ACHN (cell line): ENCODE measurements around the gene POP4.

Experiments used
- DNase-seq: peaks from one replicate; pipeline ENCODE4 v3.0.0-alpha.2; 2015
- in situ Hi-C: cut with HindIII; loops from 2 replicates; pipeline ENCODE4 v1.10.0; 2017; ENCODE audit warnings: low sequenced_read_pairs, low pct_ligation_motif_present, low pct_unique_long_range_greater_than_20kb

POP4 gene

GRCh38 chr19:29576046-29576606 lies 30.0 kb upstream of the POP4 start:
- in situ Hi-C loops: no loop called here

GRCh38 chr19:29576761-29577648 lies 29.1 kb upstream of the POP4 start:
- in situ Hi-C loops: no loop called here

More at GRCh38 chr19:29576046-29576606, 30.0 kb upstream of the POP4 start:
- DNase-seq: no peak

GRCh38 chr19:29577649-29577963 lies 28.5 kb upstream of the POP4 start:
- no peak for DNase-seq
- in situ Hi-C loops: no loop called here

More at GRCh38 chr19:29576761-29577648, 29.1 kb upstream of the POP4 start:
- peak; percentile 8 for DNase-seq

- no peak for DNase-seq
- in situ Hi-C loops: no loop called here
Measured at GRCh38 chr19:29578349-29578748, 27.7 kb upstream of the POP4 start.

- in situ Hi-C loops: no loop called here
- no peak for DNase-seq
Measured at GRCh38 chr19:29579308-29579910, 26.7 kb upstream of the POP4 start.

GRCh38 chr19:29581398-29581797 lies 24.7 kb upstream of the POP4 start:
- DNase-seq: no peak
- in situ Hi-C loops: no loop called here

- in situ Hi-C loops: no loop called here
- DNase-seq: no peak
Measured at GRCh38 chr19:29583196-29583999, 22.7 kb upstream of the POP4 start.

- DNase-seq: no peak
- in situ Hi-C loops: no loop called here
Measured at GRCh38 chr19:29586401-29586800, 19.7 kb upstream of the POP4 start.

GRCh38 chr19:29587059-29587458 lies 19.0 kb upstream of the POP4 start:
- DNase-seq: no peak
- in situ Hi-C loops: no loop called here

- no peak for DNase-seq
- in situ Hi-C loops: no loop called here
Measured at GRCh38 chr19:29587518-29587986, 18.5 kb upstream of the POP4 start.

GRCh38 chr19:29588095-29588494 lies 18.0 kb upstream of the POP4 start:
- in situ Hi-C loops: no loop called here
- no peak for DNase-seq

GRCh38 chr19:29590278-29590677 lies 15.8 kb upstream of the POP4 start:
- no peak for DNase-seq
- in situ Hi-C loops: no loop called here

- no peak for DNase-seq
- in situ Hi-C loops: no loop called here
Measured at GRCh38 chr19:29591670-29592069, 14.4 kb upstream of the POP4 start.

GRCh38 chr19:29593869-29594268 lies 12.2 kb upstream of the POP4 start:
- DNase-seq: no peak
- in situ Hi-C loops: no loop called here

- in situ Hi-C loops: no loop called here
- no peak for DNase-seq
Measured at GRCh38 chr19:29596080-29596727, 9.9 kb upstream of the POP4 start.

- no peak for DNase-seq
- in situ Hi-C loops: no loop called here
Measured at GRCh38 chr19:29596885-29597525, 9.1 kb upstream of the POP4 start.

- in situ Hi-C loops: no loop called here
- DNase-seq: no peak
Measured at GRCh38 chr19:29598036-29598435, 8.0 kb upstream of the POP4 start.

GRCh38 chr19:29598496-29598895 lies 7.6 kb upstream of the POP4 start:
- in situ Hi-C loops: no loop called here
- no peak for DNase-seq
